HEK293 (cell line): Measurements from ENCODE around the gene PLA2G4E.

Experiments
- CTCF ChIP-seq: fragments of 450-650 bp; formaldehyde crosslinking; IDR thresholded peaks from 2 replicates; pipeline ENCODE4 v1.5.1; 2016; ENCODE audit warnings: missing biosample characterization, missing genetic modification characterization
- HOXD13 ChIP-seq: sonication (generic); formaldehyde crosslinking; IDR thresholded peaks from 2 replicates; pipeline ENCODE4 v1.8.0; 2022; ENCODE audit warnings: missing genetic modification reagents, borderline replicate concordance
- REST ChIP-seq: fragments of 450-650 bp; formaldehyde crosslinking; IDR thresholded peaks from 2 replicates; pipeline ENCODE4 v1.5.1; 2016; ENCODE audit warnings: missing biosample characterization, missing genetic modification characterization
- SETDB1 ChIP-seq: IDR thresholded peaks from one replicate; pipeline ENCODE4 v1.6.1; 2017; ENCODE audit warnings: mild to moderate bottlenecking, low read length, moderate library complexity, mixed read lengths; ENCODE audit not compliant: insufficient read length
- ZBTB10 ChIP-seq: fragments of 450-650 bp; formaldehyde crosslinking; IDR thresholded peaks from 2 replicates; pipeline ENCODE4 v1.5.1; 2016; ENCODE audit warnings: missing biosample characterization, missing genetic modification characterization
- ZBTB21 ChIP-seq: fragments of 450-650 bp; formaldehyde crosslinking; IDR thresholded peaks from 2 replicates; pipeline ENCODE4 v1.5.1; 2017; ENCODE audit warnings: missing biosample characterization, missing genetic modification characterization
- ZNF16 ChIP-seq: fragments of 450-650 bp; formaldehyde crosslinking; IDR thresholded peaks from 2 replicates; pipeline ENCODE4 v1.5.1; 2016; ENCODE audit warnings: low read depth, missing biosample characterization, missing genetic modification characterization
- ZNF202 ChIP-seq: fragments of 450-650 bp; formaldehyde crosslinking; IDR thresholded peaks from 2 replicates; pipeline ENCODE4 v1.5.1; 2016; ENCODE audit warnings: missing biosample characterization, missing genetic modification characterization, borderline replicate concordance
- ZNF335 ChIP-seq: fragments of 450-650 bp; formaldehyde crosslinking; conservative IDR thresholded peaks from 2 replicates; pipeline ENCODE4 v1.5.1; 2016; ENCODE audit warnings: missing biosample characterization, missing genetic modification characterization
- ZNF416 ChIP-seq: fragments of 450-650 bp; formaldehyde crosslinking; IDR thresholded peaks from 2 replicates; pipeline ENCODE4 v1.5.1; 2016; ENCODE audit warnings: missing biosample characterization, missing genetic modification characterization
- ZNF624 ChIP-seq: fragments of 450-650 bp; formaldehyde crosslinking; IDR thresholded peaks from 2 replicates; pipeline ENCODE4 v1.5.1; 2017; ENCODE audit warnings: missing biosample characterization, missing genetic modification characterization
- ZNF629 ChIP-seq: fragments of 450-650 bp; formaldehyde crosslinking; IDR thresholded peaks from 2 replicates; pipeline ENCODE4 v1.5.1; 2017; ENCODE audit warnings: missing biosample characterization, missing genetic modification characterization
- ZNF843 ChIP-seq: fragments of 450-650 bp; formaldehyde crosslinking; IDR thresholded peaks from 2 replicates; pipeline ENCODE4 v1.5.1; 2016; ENCODE audit warnings: missing biosample characterization, missing genetic modification characterization

GRCh38 chr15:41932101-41932500, 88.7 kb downstream of the PLA2G4E start:
- TF ChIP-seq ZNF416 (tag by site-specific recombination) (no peak), CTCF (tag by site-specific recombination) (no peak), ZNF202 (tag by site-specific recombination) (no peak), ZNF624 (tag by site-specific recombination) (no peak), SETDB1 (no peak), ZBTB21 (tag by site-specific recombination) (no peak), REST (tag by site-specific recombination) (no peak), ZNF629 (no peak), ZBTB10 (tag by site-specific recombination) (no peak), ZNF843 (tag by site-specific recombination) (no peak), HOXD13 (CRISPR knock-in tag) (no peak), ZNF335 (no peak), ZNF16 (tag by site-specific recombination) (no peak)
